ENCODE measurements around the gene SPTBN1.

The SPTBN1 gene

DNA sequence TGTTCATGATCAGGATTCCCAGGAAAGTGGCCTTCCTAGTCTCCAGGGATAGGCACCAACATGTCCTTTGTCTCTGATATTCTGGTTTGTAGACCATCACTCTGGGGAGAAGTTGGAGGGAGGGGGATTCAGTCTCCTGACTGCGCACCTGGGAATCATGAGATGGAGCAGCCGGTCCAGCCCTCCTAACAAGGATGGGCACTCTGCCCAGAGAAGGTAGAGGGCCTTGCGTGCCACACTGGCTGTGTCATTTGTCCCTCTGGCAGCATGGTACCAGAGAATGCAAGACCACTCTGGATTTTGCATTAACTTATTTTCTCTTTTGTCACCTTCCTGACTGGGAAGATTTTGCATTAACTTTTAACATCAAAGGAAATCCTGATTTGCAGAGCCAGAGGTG is 192.1 kb downstream of the SPTBN1 start:
- H3K27ac ChIP-seq (ENCODE audit: low read length) = no peak overlapping the region
- no peaks in the 10 kb centered on the region for H3K27me3 ChIP-seq (ENCODE audit: low read depth, low read length)
- no peak overlapping the region for H2AFZ ChIP-seq (ENCODE audit: low read depth, low read length)
- peaks cover 7% of the 10 kb centered on the region for H3K4me1 ChIP-seq (ENCODE audit: low read length)
- peaks cover 33% of the 10 kb centered on the region for H3K36me3 ChIP-seq (replicated peaks; ENCODE audit: low read depth, low read length)
- TF ChIP-seq EZH2phosphoT487 (IDR thresholded peaks at IDR 0.05; ENCODE audit: low read depth) (no peak), CTCF (IDR thresholded peaks at IDR 0.05; ENCODE audit: low read depth, low read length) (no peak)
- no peak overlapping the region for H3K4me2 ChIP-seq (ENCODE audit: low read length)
- no peaks in the 10 kb centered on the region for H3K9me3 ChIP-seq (ENCODE audit: insufficient read depth, low read length)
- no peaks in the 10 kb centered on the region for H4K20me1 ChIP-seq (ENCODE audit: insufficient read depth, low read length)
- H3K9ac ChIP-seq (ENCODE audit: low read length) = no peak overlapping the region
- no peak overlapping the region for H3K4me3 ChIP-seq (ENCODE audit: low read length)
- no peaks in the 10 kb centered on the region for H3K79me2 ChIP-seq (ENCODE audit: low read length)

GRCh38 chr2:54649191-54649590 is 193.1 kb downstream of the SPTBN1 start:
- TF ChIP-seq CTCF (IDR thresholded peaks at IDR 0.05; ENCODE audit: low read depth, low read length) (no peak), EZH2phosphoT487 (IDR thresholded peaks at IDR 0.05; ENCODE audit: low read depth) (no peak)
- no peaks in the 10 kb centered on the region for H4K20me1 ChIP-seq (ENCODE audit: insufficient read depth, low read length)
- no peaks in the 10 kb centered on the region for H3K9me3 ChIP-seq (ENCODE audit: insufficient read depth, low read length)
- no peaks in the 10 kb centered on the region for H3K79me2 ChIP-seq (ENCODE audit: low read length)
- H3K4me3 ChIP-seq (ENCODE audit: low read length) = no peak overlapping the region
- no peaks in the 10 kb centered on the region for H3K27me3 ChIP-seq (ENCODE audit: low read depth, low read length)
- H3K9ac ChIP-seq (ENCODE audit: low read length) = no peak overlapping the region
- H2AFZ ChIP-seq (ENCODE audit: low read depth, low read length) = no peak overlapping the region
- peaks cover 7% of the 10 kb centered on the region for H3K4me1 ChIP-seq (ENCODE audit: low read length)
- no peak overlapping the region for H3K27ac ChIP-seq (ENCODE audit: low read length)
- peaks cover 33% of the 10 kb centered on the region for H3K36me3 ChIP-seq (replicated peaks; ENCODE audit: low read depth, low read length)
- H3K4me2 ChIP-seq (ENCODE audit: low read length) = no peak overlapping the region

DNA sequence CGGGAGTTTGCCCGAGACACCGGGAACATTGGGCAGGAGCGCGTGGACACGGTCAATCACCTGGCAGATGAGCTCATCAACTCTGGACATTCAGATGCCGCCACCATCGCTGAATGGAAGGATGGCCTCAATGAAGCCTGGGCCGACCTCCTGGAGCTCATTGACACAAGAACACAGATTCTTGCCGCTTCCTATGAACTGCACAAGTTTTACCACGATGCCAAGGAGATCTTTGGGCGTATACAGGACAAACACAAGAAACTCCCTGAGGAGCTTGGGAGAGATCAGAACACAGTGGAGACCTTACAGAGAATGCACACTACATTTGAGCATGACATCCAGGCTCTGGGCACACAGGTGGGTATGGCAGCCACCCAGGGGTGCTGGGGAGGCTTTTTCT is 193.5 kb downstream of the SPTBN1 start:
- Histone ChIP-seq H3K9ac (ENCODE audit: low read length) (no peak overlapping the region), H4K20me1 (ENCODE audit: insufficient read depth, low read length) (no peaks in the 10 kb centered on the region), H3K27me3 (ENCODE audit: low read depth, low read length) (no peaks in the 10 kb centered on the region), H3K79me2 (ENCODE audit: low read length) (no peaks in the 10 kb centered on the region), H3K27ac (ENCODE audit: low read length) (no peak overlapping the region), H3K36me3 (replicated peaks; ENCODE audit: low read depth, low read length) (peaks cover 28% of the 10 kb centered on the region), H3K4me1 (ENCODE audit: low read length) (peaks cover 9% of the 10 kb centered on the region), H3K4me2 (ENCODE audit: low read length) (no peak overlapping the region), H3K9me3 (ENCODE audit: insufficient read depth, low read length) (no peaks in the 10 kb centered on the region), H2AFZ (ENCODE audit: low read depth, low read length) (no peak overlapping the region), H3K4me3 (ENCODE audit: low read length) (no peak overlapping the region)
- TF ChIP-seq EZH2phosphoT487 (IDR thresholded peaks at IDR 0.05; ENCODE audit: low read depth) = no peak
- TF ChIP-seq CTCF (IDR thresholded peaks at IDR 0.05; ENCODE audit: low read depth, low read length) = no peak

GRCh38 chr2:54650612-54651011 is 194.5 kb downstream of the SPTBN1 start:
- Histone ChIP-seq H3K4me3 (ENCODE audit: low read length) (no peak overlapping the region), H4K20me1 (ENCODE audit: insufficient read depth, low read length) (no peaks in the 10 kb centered on the region), H3K27ac (ENCODE audit: low read length) (no peak overlapping the region), H3K9ac (ENCODE audit: low read length) (no peak overlapping the region), H3K4me2 (ENCODE audit: low read length) (no peak overlapping the region), H3K36me3 (replicated peaks; ENCODE audit: low read depth, low read length) (peaks cover 32% of the 10 kb centered on the region), H2AFZ (ENCODE audit: low read depth, low read length) (no peak overlapping the region), H3K79me2 (ENCODE audit: low read length) (no peaks in the 10 kb centered on the region), H3K9me3 (ENCODE audit: insufficient read depth, low read length) (no peaks in the 10 kb centered on the region), H3K27me3 (ENCODE audit: low read depth, low read length) (no peaks in the 10 kb centered on the region), H3K4me1 (ENCODE audit: low read length) (peaks cover 16% of the 10 kb centered on the region)
- TF ChIP-seq EZH2phosphoT487 (IDR thresholded peaks at IDR 0.05; ENCODE audit: low read depth) (no peak), CTCF (IDR thresholded peaks at IDR 0.05; ENCODE audit: low read depth, low read length) (no peak)
